Gastroesophageal sphincter (tissue), 4 donors: Measurements from ENCODE around the gene SLC4A4. TPM values are rescaled to one million over a fixed set of nuclear protein-coding genes. Genes with fewer than 3 reads are reported as not detected.

Source experiments
- ATAC-seq: fragments of 150-250 bp; one replicate; pipeline ENCODE4 v1.9.1; 2016; ENCODE audit warnings: mild to moderate bottlenecking, moderate library complexity
- H3K27ac ChIP-seq, 4 donors: fragments of 200-600 bp; sonication (generic) in 3 of 4; 1 replicate in 3 of 4; 2 replicates in 1 of 4; pipeline ENCODE4 v1.5.1; 2016 to 2019
- H3K27me3 ChIP-seq: fragments of 200-600 bp; sonication (generic); one replicate; pipeline ENCODE4 v1.5.1; 2019
- H3K36me3 ChIP-seq, 2 donors: fragments of 200-600 bp; sonication (generic); one replicate each; pipeline ENCODE4 v1.5.1; 2019; ENCODE audit warnings: control low read depth in 1 of 2
- H3K4me1 ChIP-seq, 3 donors: fragments of 200-600 bp; sonication (generic); 1 replicate in 2 of 3; 2 replicates in 1 of 3; pipeline ENCODE4 v1.5.1; 2016 to 2019; ENCODE audit warnings: control low read depth in 2 of 3
- H3K4me3 ChIP-seq, 2 donors: fragments of 200-600 bp; sonication (generic); one replicate each; pipeline ENCODE4 v1.5.1; 2019; ENCODE audit warnings: mild to moderate bottlenecking in 1 of 2, moderate library complexity in 1 of 2
- H3K9me3 ChIP-seq, 3 donors: fragments of 200-600 bp; sonication (generic); one replicate each; pipeline ENCODE4 v1.5.1; 2017 to 2019; ENCODE audit warnings: control low read depth in 2 of 3
- EP300 ChIP-seq: sonication (generic); formaldehyde crosslinking; IDR thresholded peaks from one replicate; pipeline ENCODE4 v1.6.1; 2017; ENCODE audit warnings: antibody characterized with exemption, mild to moderate bottlenecking
- POLR2A ChIP-seq, 2 donors: fragments of 450-650 bp; IDR thresholded peaks; one replicate each; pipeline ENCODE4 v1.6.1; 2017; ENCODE audit warnings: antibody characterized with exemption in 2 of 2, mild to moderate bottlenecking in 2 of 2, moderate library complexity in 1 of 2
- POLR2AphosphoS5 ChIP-seq: sonication (generic); formaldehyde crosslinking; IDR thresholded peaks from one replicate; pipeline ENCODE4 v1.6.1; 2017; ENCODE audit warnings: antibody characterized with exemption
- WGBS, 2 donors: methylation state at CpG; one replicate each; pipeline ENCODE4 v1.1.5; 2018; ENCODE audit warnings: low coverage in 1 of 2; 5-methylcytosine and 5-hydroxymethylcytosine counted together
- total RNA-seq, 4 donors: library from RNA; depleted of rRNA; stranded (reverse); fragments of >200 nt; gene quantifications; one replicate each; pipeline ENCODE4 v1.1.0, GENCODE V29; 2016
- TF ChIP-seq, protein P1 (sequence below), 4 experiments: fragments of 200-600 bp in 2 of 4; fragments of 450-650 bp in 2 of 4; sonication (generic) in 1 of 4; IDR thresholded peaks; one replicate each; pipeline ENCODE4 v1.5.1; 2017 to 2019; ENCODE audit warnings: antibody characterized with exemption in 4 of 4, mild to moderate bottlenecking in 2 of 4, moderate library complexity in 2 of 4

The SLC4A4 gene
- total RNA-seq, 4 donors from 2014 or later, result 3.2 to 5.5 (median 4.4) TPM

DNA sequence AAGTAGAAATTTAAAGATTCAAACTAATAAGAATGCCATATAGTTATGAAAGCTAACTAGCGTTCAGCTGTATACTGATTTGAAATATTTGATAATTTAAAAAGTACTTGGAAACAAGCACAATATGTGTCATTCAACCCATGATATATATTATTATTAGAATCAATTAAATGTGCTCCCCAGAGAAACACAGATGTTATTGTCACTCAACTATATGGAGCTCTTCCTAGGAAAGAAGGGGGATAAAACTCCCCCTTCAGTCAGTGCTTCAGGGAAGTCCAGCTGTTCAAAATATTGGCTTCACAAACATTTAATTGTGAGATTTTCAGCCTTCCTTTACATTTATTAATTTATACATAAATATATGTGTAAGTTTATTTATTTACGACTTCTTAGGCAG is 135.9 kb downstream of the SLC4A4 start:
- no peaks in the 10 kb centered on the region for H3K36me3 ChIP-seq
- no peaks in the 10 kb centered on the region for H3K9me3 ChIP-seq
- no peaks in the 10 kb centered on the region for H3K27me3 ChIP-seq
- ATAC-seq, result no peak
- 83 to 100% methylated on average over 2 of the region's 2 CpGs for WGBS, 2 donors
- no peaks in the 10 kb centered on the region for H3K4me1 ChIP-seq
- TF ChIP-seq, protein P1, sequence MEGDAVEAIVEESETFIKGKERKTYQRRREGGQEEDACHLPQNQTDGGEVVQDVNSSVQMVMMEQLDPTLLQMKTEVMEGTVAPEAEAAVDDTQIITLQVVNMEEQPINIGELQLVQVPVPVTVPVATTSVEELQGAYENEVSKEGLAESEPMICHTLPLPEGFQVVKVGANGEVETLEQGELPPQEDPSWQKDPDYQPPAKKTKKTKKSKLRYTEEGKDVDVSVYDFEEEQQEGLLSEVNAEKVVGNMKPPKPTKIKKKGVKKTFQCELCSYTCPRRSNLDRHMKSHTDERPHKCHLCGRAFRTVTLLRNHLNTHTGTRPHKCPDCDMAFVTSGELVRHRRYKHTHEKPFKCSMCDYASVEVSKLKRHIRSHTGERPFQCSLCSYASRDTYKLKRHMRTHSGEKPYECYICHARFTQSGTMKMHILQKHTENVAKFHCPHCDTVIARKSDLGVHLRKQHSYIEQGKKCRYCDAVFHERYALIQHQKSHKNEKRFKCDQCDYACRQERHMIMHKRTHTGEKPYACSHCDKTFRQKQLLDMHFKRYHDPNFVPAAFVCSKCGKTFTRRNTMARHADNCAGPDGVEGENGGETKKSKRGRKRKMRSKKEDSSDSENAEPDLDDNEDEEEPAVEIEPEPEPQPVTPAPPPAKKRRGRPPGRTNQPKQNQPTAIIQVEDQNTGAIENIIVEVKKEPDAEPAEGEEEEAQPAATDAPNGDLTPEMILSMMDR (IDR thresholded peaks at IDR 0.05), result no peak
- TF ChIP-seq POLR2AphosphoS5, result no peak
- TF ChIP-seq POLR2A (IDR thresholded peaks at IDR 0.05), result no peak
- no peak for TF ChIP-seq EP300
- H3K27ac ChIP-seq, result no peak overlapping the region
- no peak overlapping the region for H3K4me3 ChIP-seq

DNA sequence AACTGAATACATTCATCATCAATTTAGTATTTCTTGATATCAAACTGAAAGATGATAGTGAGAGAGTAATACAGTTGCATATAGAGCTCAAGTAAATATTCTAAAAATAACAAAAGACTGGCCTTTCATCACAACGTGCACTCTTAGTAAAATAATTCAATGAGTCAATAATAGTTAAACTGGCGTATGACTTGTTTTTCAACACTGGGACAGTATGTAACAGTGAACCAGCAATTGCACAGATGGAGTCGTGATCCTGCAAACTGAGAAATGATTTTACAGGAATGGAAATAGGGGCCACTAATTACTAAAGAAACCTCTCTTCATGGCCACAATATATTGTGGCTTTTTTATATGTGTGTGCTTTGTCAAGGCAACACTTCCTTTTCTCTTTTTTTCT is 137.4 kb downstream of the SLC4A4 start:
- no peak for ATAC-seq
- Histone ChIP-seq H3K27me3 (no peaks in the 10 kb centered on the region), H3K27ac (no peak overlapping the region), H3K9me3 (no peaks in the 10 kb centered on the region), H3K4me3 (no peak overlapping the region), H3K36me3 (no peaks in the 10 kb centered on the region), H3K4me1 (no peaks in the 10 kb centered on the region)
- TF ChIP-seq, protein P1 (IDR thresholded peaks at IDR 0.05), result no peak
- TF ChIP-seq POLR2AphosphoS5 (no peak), EP300 (no peak), POLR2A (IDR thresholded peaks at IDR 0.05) (no peak)
- 52 to 64% methylated on average over 3 of the region's 3 CpGs for WGBS, 2 donors

DNA sequence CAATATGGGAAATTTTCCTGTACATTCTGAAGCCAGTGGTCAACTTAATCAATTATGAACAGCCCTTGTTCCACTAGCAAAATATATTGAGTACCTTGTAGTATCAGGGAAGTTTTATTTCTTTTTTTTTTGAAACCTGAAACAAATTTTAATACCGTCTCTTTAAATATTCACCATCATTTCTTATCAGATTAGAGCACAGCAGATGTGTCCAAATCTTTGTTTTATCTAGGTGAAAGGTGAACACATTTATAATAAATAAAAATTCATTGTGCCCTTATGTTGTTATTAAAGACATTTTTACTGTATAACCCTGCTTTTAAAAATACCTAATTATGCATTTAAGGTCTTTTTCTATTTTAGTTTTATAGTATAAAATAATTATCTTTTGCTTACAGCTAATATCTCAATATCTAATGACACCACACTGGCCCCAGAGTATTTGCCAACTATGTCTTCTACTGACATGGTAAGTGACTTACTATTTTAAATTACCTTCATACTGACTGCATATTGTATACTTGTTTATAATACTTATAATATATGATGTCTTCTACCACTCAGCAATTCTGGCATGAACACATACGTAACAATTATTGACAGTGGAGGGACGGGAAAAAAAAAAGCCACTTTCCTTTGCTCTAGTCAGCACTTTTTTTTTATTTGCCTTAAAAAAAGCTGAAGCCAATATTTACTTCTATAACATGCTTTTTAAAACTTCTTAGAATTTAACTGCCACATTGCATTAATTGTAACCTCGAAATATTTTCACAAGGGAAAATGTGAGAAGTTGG is 147.9 kb downstream of the SLC4A4 start:
- 74 to 85% methylated on average over 4 of the region's 4 CpGs for WGBS, 2 donors
- Histone ChIP-seq H3K4me3 (no peak overlapping the region), H3K4me1 (no peaks in the 10 kb centered on the region), H3K27me3 (no peaks in the 10 kb centered on the region), H3K36me3 (no peaks in the 10 kb centered on the region), H3K9me3 (no peaks in the 10 kb centered on the region), H3K27ac (no peak overlapping the region)
- no peak for TF ChIP-seq POLR2AphosphoS5
- no peak for TF ChIP-seq POLR2A (IDR thresholded peaks at IDR 0.05)
- TF ChIP-seq, protein P1 (IDR thresholded peaks at IDR 0.05), result no peak
- no peak for TF ChIP-seq EP300
- no peak for ATAC-seq

DNA sequence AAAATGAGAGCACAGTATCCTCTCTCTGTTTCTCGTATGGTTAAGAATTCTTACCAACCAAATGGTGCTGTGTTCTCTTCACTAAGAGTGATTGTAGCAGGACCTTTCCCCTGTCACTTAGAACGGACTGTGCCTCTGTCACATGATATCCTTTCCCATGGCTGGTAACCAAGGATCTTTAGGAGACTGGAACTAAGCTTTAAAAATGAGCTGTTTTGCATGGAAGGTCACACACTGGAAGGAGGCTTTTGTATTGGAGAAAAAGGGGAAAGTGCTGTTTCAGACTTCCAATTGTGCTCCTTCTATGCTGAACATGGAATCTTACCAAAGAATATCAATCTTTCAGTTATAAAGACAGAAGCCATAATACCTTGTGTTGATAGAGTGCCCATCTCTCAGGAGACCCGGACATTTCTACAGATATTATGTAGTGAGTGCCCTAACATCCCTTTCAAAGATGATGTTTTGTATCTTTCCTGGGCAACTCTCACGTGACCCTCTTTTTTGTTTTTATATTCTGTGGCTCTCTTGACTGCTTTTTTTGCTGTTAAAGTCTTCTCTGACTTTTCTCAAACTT is 148.6 kb downstream of the SLC4A4 start:
- TF ChIP-seq POLR2AphosphoS5 (no peak), POLR2A (IDR thresholded peaks at IDR 0.05) (no peak), EP300 (no peak)
- TF ChIP-seq, protein P1 (IDR thresholded peaks at IDR 0.05), result no peak
- Histone ChIP-seq H3K9me3 (no peaks in the 10 kb centered on the region), H3K4me1 (no peaks in the 10 kb centered on the region), H3K27me3 (no peaks in the 10 kb centered on the region), H3K4me3 (no peak overlapping the region), H3K27ac (no peak overlapping the region), H3K36me3 (no peaks in the 10 kb centered on the region)
- ATAC-seq, result no peak
- 48 to 58% methylated on average over 3 to 4 of the region's 4 CpGs for WGBS, 2 donors

- TF ChIP-seq POLR2AphosphoS5 (no peak), EP300 (no peak), POLR2A (IDR thresholded peaks at IDR 0.05) (no peak)
- TF ChIP-seq, protein P1 (IDR thresholded peaks at IDR 0.05), result no peak
- H3K4me1 ChIP-seq, result no peaks in the 10 kb centered on the region
- no peaks in the 10 kb centered on the region for H3K36me3 ChIP-seq
- H3K27ac ChIP-seq, result no peak overlapping the region
- 77 to 86% methylated on average over 1 of the region's 1 CpG for WGBS, 2 donors
- no peak for ATAC-seq
- no peaks in the 10 kb centered on the region for H3K27me3 ChIP-seq
- no peak overlapping the region for H3K4me3 ChIP-seq
- H3K9me3 ChIP-seq, result no peaks in the 10 kb centered on the region
Observed at GRCh38 chr4:71494539-71494938, 155.7 kb downstream of the SLC4A4 start.
